Coronary artery (tissue), 2 donors: ENCODE measurements around the gene PLSCR4.
A peak's percentile ranks its signal among the peaks of the same experiment; 100 is the strongest.

Experiments used
- DNase-seq: peaks from one replicate; pipeline ENCODE4 v3.0.0-alpha.2; 2017; ENCODE audit warnings: low spot score
- H3K27ac ChIP-seq, 2 donors: fragments of 200-600 bp; sonication (generic); one replicate each; pipeline ENCODE4 v1.5.1; 2016 to 2019
- H3K4me3 ChIP-seq: fragments of 200-600 bp; sonication (generic); 2 replicates; pipeline ENCODE4 v1.5.1; 2016; ENCODE audit warnings: mild to moderate bottlenecking, moderate library complexity
- TF ChIP-seq, protein P1 (sequence below): fragments of 200-600 bp; sonication (generic); IDR thresholded peaks from one replicate; pipeline ENCODE4 v1.5.1; 2019; ENCODE audit warnings: antibody characterized with exemption

PLSCR4 gene

DNA sequence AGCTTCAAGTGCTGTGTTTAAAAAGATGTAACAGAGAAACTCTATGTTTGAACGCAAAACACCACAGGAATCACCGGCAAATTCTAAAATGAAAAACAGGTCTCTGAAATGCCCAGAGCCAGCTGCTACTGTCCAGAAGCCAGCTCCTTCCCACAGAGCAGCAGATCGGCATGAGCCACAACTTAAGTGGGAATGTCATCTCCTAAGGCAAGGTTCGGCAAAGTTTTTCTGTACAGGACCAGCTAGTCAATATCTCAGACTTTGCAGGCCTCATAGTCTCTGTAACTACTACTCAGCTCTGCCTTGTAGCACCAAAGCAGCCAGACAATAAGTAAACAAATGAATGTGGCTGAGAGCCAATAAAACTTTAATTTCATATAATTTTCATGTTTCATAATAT, 94.8 kb downstream of the PLSCR4 start:
- H3K4me3 ChIP-seq: peak overlapping the region; percentile 85

DNA sequence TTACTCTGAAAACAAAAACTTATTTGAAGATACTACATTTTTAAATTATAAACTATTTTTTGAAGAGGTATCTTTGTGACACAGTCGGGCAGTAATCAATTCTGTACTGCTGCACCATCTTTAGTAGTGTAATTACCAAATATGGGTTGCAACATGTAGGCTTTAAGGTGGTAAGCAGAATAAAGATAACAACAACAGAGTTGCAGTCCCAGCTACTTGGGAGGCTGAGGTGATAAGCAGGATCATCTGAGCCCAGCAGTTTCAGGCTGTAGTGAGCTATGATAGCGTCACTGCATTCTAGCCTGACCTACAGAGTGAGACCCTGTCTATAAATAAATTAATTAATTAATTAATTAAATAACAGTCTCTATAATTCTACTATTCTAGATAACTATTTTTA, 95.9 kb downstream of the PLSCR4 start:
- Histone ChIP-seq H3K4me3 (no peak overlapping the region), H3K27ac (peak overlapping the region; percentile 63 to 96)
- TF ChIP-seq, protein P1, sequence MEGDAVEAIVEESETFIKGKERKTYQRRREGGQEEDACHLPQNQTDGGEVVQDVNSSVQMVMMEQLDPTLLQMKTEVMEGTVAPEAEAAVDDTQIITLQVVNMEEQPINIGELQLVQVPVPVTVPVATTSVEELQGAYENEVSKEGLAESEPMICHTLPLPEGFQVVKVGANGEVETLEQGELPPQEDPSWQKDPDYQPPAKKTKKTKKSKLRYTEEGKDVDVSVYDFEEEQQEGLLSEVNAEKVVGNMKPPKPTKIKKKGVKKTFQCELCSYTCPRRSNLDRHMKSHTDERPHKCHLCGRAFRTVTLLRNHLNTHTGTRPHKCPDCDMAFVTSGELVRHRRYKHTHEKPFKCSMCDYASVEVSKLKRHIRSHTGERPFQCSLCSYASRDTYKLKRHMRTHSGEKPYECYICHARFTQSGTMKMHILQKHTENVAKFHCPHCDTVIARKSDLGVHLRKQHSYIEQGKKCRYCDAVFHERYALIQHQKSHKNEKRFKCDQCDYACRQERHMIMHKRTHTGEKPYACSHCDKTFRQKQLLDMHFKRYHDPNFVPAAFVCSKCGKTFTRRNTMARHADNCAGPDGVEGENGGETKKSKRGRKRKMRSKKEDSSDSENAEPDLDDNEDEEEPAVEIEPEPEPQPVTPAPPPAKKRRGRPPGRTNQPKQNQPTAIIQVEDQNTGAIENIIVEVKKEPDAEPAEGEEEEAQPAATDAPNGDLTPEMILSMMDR: no peak
- DNase-seq: no peak

More for the DNA sequence above, 94.8 kb downstream of the PLSCR4 start:
- H3K27ac ChIP-seq: peak overlapping the region; percentile 96
- TF ChIP-seq, protein P1: no peak
- DNase-seq: no peak

DNA sequence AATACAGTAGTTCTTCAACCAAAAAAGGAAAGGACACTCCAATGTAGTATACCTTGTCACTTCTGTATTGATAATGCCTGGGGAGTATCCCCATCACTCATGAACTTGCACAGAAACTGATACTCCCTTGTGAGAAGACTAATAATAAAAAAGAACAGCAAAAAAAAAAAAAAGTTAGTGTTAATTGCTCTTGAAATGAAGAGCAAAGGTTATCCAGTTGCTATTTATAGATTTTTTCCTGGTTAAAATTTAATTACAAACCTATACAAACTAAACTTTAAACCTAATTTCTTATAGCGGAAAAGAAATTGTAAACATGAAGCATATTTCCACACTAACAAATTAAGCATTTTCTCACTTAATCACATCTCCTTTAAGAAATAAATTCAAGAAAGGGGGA, 96.6 kb downstream of the PLSCR4 start:
- DNase-seq: no peak
- Histone ChIP-seq H3K4me3 (no peak overlapping the region), H3K27ac (peak overlapping the region in 1 of 2 donors; percentile 96)
- TF ChIP-seq, protein P1: no peak

DNA sequence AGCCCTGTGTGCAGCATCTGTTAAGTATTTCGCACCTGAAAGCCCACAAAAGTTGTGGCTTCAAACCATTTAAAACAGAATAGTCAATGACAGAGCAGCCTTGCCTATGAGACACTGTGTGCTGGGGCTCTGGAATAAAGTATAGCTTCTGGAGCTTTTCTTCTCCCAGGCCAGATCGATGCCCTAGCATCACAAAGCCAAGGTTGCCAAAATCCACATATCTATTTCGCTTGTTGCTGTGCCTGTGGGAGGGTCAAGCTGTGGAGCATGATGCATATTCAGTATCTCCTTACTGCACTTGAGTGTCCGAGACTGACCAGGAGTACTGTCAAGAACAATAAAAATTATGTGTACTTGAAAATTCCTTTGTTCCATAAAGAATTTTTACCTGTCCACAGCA, 97.5 kb downstream of the PLSCR4 start:
- Histone ChIP-seq H3K27ac (peak overlapping the region; percentile 69 to 81), H3K4me3 (peak overlapping the region; percentile 34)
- DNase-seq: no peak
- TF ChIP-seq, protein P1: no peak

DNA sequence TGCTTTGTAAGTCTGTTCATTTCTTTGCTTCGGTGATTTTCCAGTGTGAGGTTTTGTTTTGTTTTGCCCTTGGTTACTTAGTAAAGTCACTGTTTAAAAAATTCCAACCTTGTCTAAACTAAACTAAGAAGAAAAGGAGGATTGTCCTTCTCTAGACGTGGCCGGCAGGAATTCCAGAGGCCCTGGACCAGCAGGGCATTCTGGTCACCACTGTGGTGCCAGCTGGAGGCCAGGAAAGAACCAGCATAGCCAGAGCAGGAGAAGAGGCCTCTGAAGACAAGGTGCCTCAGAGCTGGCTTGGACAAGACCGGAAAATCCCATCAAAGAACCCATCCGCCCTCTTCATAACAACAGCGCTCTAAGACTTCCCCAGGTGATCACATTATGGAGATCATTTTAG, 98.1 kb downstream of the PLSCR4 start:
- H3K4me3 ChIP-seq: peak overlapping the region; percentile 13
- peak; percentile 74 for DNase-seq
- H3K27ac ChIP-seq: peak overlapping the region; percentile 69 to 81
- TF ChIP-seq, protein P1: no peak

DNA sequence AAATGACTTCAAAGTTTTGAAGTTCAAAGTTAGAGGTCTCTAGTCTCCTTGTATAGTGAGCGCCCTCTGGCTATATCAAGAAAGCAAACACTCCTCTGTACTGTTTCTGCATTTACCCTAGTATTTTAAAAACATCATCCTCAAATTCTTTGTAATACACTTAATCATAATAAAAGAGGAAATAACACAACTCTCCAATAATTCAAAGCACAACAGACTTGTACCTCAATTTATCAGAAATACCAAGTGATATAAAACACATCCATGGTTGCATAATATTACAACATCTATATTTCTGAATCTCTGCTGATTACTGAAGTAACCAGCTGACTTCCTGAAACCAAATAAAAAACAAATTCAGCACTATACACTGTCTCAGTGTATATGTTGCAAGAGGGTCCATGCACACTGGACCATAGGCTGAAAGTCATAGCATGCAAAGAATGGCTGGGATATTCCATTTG, 102.4 kb downstream of the PLSCR4 start:
- no peak for DNase-seq
- TF ChIP-seq, protein P1: peak; percentile 16
- Histone ChIP-seq H3K27ac (peak overlapping the region in 1 of 2 donors; percentile 20), H3K4me3 (no peak overlapping the region)

DNA sequence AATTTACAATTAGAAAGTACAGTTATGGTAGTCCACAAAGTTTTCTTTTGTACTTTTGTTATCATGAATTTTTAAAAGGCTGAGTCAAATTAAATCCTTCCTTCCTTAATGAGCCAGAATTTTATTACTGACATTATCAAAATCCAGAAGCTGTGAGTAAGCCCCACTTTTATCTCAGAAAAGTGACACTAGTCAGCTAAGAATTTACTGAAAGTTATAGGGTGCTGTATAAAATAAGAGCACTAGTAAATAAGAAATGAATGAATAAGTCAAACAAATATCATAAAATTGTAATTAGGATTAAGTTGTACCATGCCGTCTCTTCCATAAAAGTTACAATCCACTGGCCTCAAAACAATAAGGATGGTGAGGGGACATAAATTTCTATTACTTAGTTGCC, 105.3 kb downstream of the PLSCR4 start:
- no peak overlapping the region for H3K27ac ChIP-seq
- DNase-seq: no peak
- no peak overlapping the region for H3K4me3 ChIP-seq
- TF ChIP-seq, protein P1: no peak
